Activated CD4-positive, alpha-beta T cell treated with anti-CD3 and anti-CD28 coated beads, Interleukin-2, amount 10 ng/mL, durations not matched to agents 24 days and 14 days (primary cell): ENCODE measurements around the gene RNF13. TPM values are rescaled to one million over a fixed set of nuclear protein-coding genes. Genes with fewer than 3 reads are reported as not detected.
A peak's percentile ranks its signal among the peaks of the same experiment; 100 is the strongest.

ENCODE experiments used
- DNase-seq: peaks from one replicate; pipeline ENCODE4 v3.0.0; 2022
- H3K27ac Mint-ChIP-seq: one replicate; pipeline ENCODE4 v1.8.0; 2022; ENCODE audit warnings: mild to moderate bottlenecking, mixed read lengths
- H3K27me3 Mint-ChIP-seq: one replicate; pipeline ENCODE4 v1.8.0; 2022; ENCODE audit warnings: mixed read lengths
- H3K36me3 Mint-ChIP-seq: one replicate; pipeline ENCODE4 v1.8.0; 2022; ENCODE audit warnings: low read depth, mild to moderate bottlenecking, mixed read lengths
- H3K4me1 Mint-ChIP-seq: one replicate; pipeline ENCODE4 v1.8.0; 2021; ENCODE audit warnings: mixed read lengths
- H3K4me3 Mint-ChIP-seq: one replicate; pipeline ENCODE4 v1.8.0; 2022; ENCODE audit warnings: mild to moderate bottlenecking, moderate library complexity, mixed read lengths
- H3K9me3 Mint-ChIP-seq: one replicate; pipeline ENCODE4 v1.8.0; 2021; ENCODE audit warnings: mixed read lengths
- intact Hi-C: fragments of 100-400 bp; cut with micrococcal nuclease; formaldehyde crosslinking; loops from one replicate; pipeline ENCODE4 v1.15.1; 2023
- total RNA-seq: library from RNA; stranded (reverse); gene quantifications from 2 replicates; pipeline ENCODE4 v1.2.3, GENCODE V29; 2022

Gene RNF13, protein sequence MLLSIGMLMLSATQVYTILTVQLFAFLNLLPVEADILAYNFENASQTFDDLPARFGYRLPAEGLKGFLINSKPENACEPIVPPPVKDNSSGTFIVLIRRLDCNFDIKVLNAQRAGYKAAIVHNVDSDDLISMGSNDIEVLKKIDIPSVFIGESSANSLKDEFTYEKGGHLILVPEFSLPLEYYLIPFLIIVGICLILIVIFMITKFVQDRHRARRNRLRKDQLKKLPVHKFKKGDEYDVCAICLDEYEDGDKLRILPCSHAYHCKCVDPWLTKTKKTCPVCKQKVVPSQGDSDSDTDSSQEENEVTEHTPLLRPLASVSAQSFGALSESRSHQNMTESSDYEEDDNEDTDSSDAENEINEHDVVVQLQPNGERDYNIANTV
- total RNA-seq, result 31.6 and 36.7 TPM in 2 replicates

DNA sequence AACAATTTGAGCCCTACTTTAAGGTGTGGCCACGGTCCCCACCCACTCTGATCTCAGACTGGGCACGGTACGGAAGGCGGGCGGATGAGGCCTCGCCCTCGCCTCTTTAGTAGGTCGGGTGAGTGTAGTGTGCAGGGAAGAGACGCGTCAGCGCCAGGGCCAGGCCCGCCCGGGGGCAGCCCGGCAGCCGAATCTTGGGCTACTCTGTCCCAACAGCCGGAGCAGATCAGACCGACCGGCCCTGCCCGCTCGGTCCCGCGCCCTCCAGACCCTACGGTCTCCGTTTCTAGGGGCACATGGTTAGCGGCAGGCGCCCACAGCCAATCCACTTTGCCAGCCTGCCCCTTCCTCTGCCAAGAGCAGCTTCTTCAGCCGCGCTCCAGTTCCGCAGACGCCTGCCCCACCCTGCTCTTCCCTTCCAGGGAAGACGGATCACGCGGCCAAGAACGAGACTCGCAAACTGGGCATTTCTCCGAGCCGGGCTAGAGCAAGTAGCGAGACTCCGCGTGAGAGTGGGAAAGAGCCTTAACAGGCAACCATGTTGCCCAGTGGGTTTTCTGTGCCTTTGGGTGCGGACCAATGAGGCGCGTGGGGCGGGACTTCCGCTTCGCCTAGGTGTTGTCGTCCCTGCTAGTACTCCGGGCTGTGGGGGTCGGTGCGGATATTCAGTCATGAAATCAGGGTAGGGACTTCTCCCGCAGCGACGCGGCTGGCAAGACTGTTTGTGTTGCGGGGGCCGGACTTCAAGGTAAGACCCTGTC is at the start of gene RNF13:
Gene RNF13, plus strand, starts transcription at position 610 of the 761 bp plus-strand sequence. CDS start 32,812 bp downstream, outside the sequence.
- peaks cover 17% of the 10 kb centered on the region for H3K36me3 Mint-ChIP-seq
- peak; percentile 98 for DNase-seq
- H3K27me3 Mint-ChIP-seq, result peaks cover 11% of the 10 kb centered on the region
- H3K4me3 Mint-ChIP-seq, result peak within 1 kb of the TSS; percentile 97
- intact Hi-C loops, result loop anchor here (1.0 to 10.0 kb wide), 7 partner anchors 60 to 1275 kb away; partner anchors contain the start of genes COMMD2, HPS3, MED12L and PFN2
- H3K9me3 Mint-ChIP-seq, result no peaks in the 10 kb centered on the region
- peak within 1 kb of the TSS; percentile 100 for H3K27ac Mint-ChIP-seq
- H3K4me1 Mint-ChIP-seq, result peaks cover 44% of the 10 kb centered on the region

GRCh38 chr3:149763565-149764195 is 49.3 kb upstream of the RNF13 start:
- Mint-ChIP-seq H3K9me3 (no peaks in the 10 kb centered on the region), H3K4me1 (no peaks in the 10 kb centered on the region), H3K27ac (no peak overlapping the region), H3K27me3 (peaks cover 28% of the 10 kb centered on the region), H3K36me3 (no peaks in the 10 kb centered on the region), H3K4me3 (no peak overlapping the region)
- DNase-seq, result no peak
- intact Hi-C loops, result no loop called here

GRCh38 chr3:149764302-149764701 is 48.7 kb upstream of the RNF13 start:
- DNase-seq, result no peak
- H3K4me3 Mint-ChIP-seq, result no peak overlapping the region
- intact Hi-C loops, result no loop called here
- no peaks in the 10 kb centered on the region for H3K9me3 Mint-ChIP-seq
- H3K27ac Mint-ChIP-seq, result no peak overlapping the region
- no peaks in the 10 kb centered on the region for H3K4me1 Mint-ChIP-seq
- no peaks in the 10 kb centered on the region for H3K36me3 Mint-ChIP-seq
- H3K27me3 Mint-ChIP-seq, result peaks cover 27% of the 10 kb centered on the region

DNA sequence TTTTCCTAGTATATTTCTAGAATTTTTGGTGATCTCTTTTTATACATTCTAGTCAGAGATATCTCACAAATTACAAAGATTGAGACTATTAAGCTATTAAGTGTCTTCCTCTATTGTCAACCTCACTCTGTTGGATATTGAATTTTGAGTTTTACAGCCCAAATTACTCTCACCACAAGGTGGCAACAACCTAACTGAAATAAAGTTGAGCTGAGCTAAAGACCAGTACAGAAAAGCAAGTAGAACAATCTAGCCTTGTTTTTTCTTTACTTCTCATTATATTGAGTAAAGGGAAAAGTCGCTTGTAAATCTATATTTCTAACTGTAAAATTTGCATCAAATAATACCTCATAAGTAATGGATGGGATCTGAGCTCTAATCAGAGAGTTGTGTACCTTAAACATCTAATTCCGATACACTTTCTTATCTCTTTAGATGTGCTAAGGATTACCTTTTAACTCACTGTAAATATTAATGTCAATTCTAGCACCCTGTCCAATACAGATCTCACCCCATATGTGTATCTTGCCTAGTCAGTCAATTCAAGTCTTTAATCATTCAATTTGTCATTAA is 47.2 kb upstream of the RNF13 start:
- Mint-ChIP-seq H3K9me3 (no peaks in the 10 kb centered on the region), H3K4me1 (no peaks in the 10 kb centered on the region)
- intact Hi-C loops, result no loop called here

DNA sequence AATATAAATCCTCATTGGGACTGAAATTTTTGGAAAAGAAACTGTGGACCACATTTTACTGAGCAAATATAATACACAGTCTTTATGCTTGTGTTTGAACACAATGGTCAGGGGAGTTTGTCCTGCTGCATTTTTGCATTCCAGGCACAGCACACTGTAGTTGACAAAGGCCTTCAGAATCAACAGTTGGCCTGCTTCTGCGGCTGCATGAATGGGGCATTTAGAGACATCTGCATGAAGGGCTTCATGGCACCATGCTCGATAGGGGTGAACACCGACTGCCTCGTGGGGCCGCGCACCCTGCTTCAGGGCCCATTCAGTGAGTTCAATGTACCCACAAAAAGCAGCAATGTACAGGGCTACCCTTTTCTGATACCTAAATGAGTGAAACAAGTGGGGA is 45.3 kb upstream of the RNF13 start:
- Mint-ChIP-seq H3K4me3 (no peak overlapping the region), H3K36me3 (no peaks in the 10 kb centered on the region), H3K27ac (no peak overlapping the region), H3K27me3 (peaks cover 31% of the 10 kb centered on the region), H3K4me1 (no peaks in the 10 kb centered on the region), H3K9me3 (no peaks in the 10 kb centered on the region)
- DNase-seq, result no peak
- intact Hi-C loops, result no loop called here

More for the DNA sequence above, 47.2 kb upstream of the RNF13 start:
- H3K27ac Mint-ChIP-seq, result no peak overlapping the region
- H3K4me3 Mint-ChIP-seq, result no peak overlapping the region
- no peaks in the 10 kb centered on the region for H3K36me3 Mint-ChIP-seq
- no peak for DNase-seq
- H3K27me3 Mint-ChIP-seq, result peaks cover 25% of the 10 kb centered on the region

- intact Hi-C loops, result no loop called here
These were observed 44.3 kb upstream of the RNF13 start for GRCh38 chr3:149768704-149769103.

DNA sequence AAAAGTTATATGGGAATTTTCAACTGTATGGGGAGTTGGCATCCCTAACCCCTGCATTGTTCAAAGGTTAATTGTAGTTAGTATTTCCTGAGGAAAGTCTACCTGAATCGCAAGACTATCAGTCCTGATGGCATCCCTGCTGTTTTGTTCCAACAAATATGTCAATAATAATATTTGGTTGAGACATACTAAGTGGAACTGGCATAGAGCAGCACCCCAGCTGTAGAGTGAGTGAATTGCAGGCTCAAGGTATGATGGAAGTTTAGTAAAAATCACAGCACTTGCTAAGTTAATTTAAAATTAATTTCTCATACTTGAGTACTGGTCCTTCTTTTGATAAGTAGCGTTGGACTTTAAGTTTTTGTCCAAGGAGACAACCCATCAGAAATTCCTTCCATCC is 42.8 kb upstream of the RNF13 start:
- no peak overlapping the region for H3K27ac Mint-ChIP-seq
- H3K4me1 Mint-ChIP-seq, result no peaks in the 10 kb centered on the region
- no peaks in the 10 kb centered on the region for H3K36me3 Mint-ChIP-seq
- intact Hi-C loops, result loop anchor here (5.0 kb wide), 2 partner anchors 238 to 258 kb away; no protein-coding TSS in a partner anchor
- no peak overlapping the region for H3K4me3 Mint-ChIP-seq
- no peaks in the 10 kb centered on the region for H3K9me3 Mint-ChIP-seq
- peaks cover 25% of the 10 kb centered on the region for H3K27me3 Mint-ChIP-seq
- DNase-seq, result no peak

More at GRCh38 chr3:149768704-149769103, 44.3 kb upstream of the RNF13 start:
- Mint-ChIP-seq H3K27ac (no peak overlapping the region), H3K9me3 (no peaks in the 10 kb centered on the region), H3K27me3 (peaks cover 31% of the 10 kb centered on the region), H3K4me1 (no peaks in the 10 kb centered on the region), H3K4me3 (no peak overlapping the region), H3K36me3 (no peaks in the 10 kb centered on the region)
- DNase-seq, result no peak

- Mint-ChIP-seq H3K4me1 (no peaks in the 10 kb centered on the region), H3K27ac (no peak overlapping the region), H3K27me3 (peaks cover 15% of the 10 kb centered on the region), H3K9me3 (no peaks in the 10 kb centered on the region), H3K36me3 (no peaks in the 10 kb centered on the region), H3K4me3 (no peak overlapping the region)
- intact Hi-C loops, result loop anchor here (1.0 to 5.0 kb wide), 3 partner anchors 202 to 259 kb away; no protein-coding TSS in a partner anchor
- peak; percentile 80 for DNase-seq
These were observed 41.3 kb upstream of the RNF13 start for GRCh38 chr3:149771652-149772271.

DNA sequence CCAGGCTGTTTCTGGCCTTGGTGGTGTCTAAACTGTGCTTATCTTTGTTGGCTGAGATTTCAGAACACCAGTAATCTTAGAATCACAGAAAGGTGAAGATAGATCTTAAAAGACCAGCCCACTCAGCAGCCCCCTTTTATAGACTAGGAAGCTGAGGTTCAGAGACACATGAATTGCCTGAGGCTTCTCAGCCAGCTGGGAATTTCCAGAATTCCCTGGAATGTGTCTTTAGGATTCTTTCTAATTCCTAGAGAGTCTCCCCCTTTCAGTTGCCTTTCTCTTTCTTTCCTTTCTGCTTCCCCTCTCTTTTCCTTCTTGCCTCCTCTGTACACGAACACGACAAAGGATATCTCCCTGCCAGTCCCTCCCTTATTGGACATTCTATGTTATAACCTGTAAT is 40.2 kb upstream of the RNF13 start:
- H3K27me3 Mint-ChIP-seq, result peaks cover 16% of the 10 kb centered on the region
- no peaks in the 10 kb centered on the region for H3K36me3 Mint-ChIP-seq
- H3K4me3 Mint-ChIP-seq, result no peak overlapping the region
- no peak overlapping the region for H3K27ac Mint-ChIP-seq
- no peak for DNase-seq
- no peaks in the 10 kb centered on the region for H3K4me1 Mint-ChIP-seq
- intact Hi-C loops, result loop anchor here (5.0 kb wide), 2 partner anchors 241 to 261 kb away; no protein-coding TSS in a partner anchor
- H3K9me3 Mint-ChIP-seq, result no peaks in the 10 kb centered on the region

DNA sequence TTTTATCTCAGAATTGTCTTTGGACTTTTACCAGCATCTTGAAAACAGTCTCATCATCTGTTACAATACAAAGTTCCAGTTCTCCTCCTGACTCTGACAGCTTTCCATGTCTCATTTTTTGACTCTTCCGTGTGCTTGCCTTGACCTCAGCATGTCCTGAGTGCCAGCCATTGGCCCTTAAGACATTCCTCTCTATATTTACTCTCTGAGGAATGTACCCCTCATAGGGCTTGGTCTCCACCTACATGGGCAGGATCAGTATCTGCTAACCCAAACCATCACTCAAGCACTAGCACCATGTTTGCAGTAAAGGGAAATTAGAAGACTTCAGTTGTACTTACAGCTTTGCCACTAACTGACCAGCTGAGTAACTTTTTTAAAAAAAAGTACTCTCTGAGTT is 36.8 kb upstream of the RNF13 start:
- Mint-ChIP-seq H3K27me3 (peaks cover 18% of the 10 kb centered on the region), H3K4me1 (no peaks in the 10 kb centered on the region), H3K9me3 (no peaks in the 10 kb centered on the region), H3K36me3 (no peaks in the 10 kb centered on the region), H3K4me3 (no peak overlapping the region), H3K27ac (no peak overlapping the region)
- no peak for DNase-seq
- intact Hi-C loops, result no loop called here

GRCh38 chr3:149777414-149778214 is 35.4 kb upstream of the RNF13 start:
- H3K4me1 Mint-ChIP-seq, result no peaks in the 10 kb centered on the region
- no peaks in the 10 kb centered on the region for H3K36me3 Mint-ChIP-seq
- DNase-seq, result no peak
- H3K9me3 Mint-ChIP-seq, result no peaks in the 10 kb centered on the region
- no peak overlapping the region for H3K27ac Mint-ChIP-seq
- peaks cover 13% of the 10 kb centered on the region for H3K27me3 Mint-ChIP-seq
- intact Hi-C loops, result no loop called here
- H3K4me3 Mint-ChIP-seq, result no peak overlapping the region

DNA sequence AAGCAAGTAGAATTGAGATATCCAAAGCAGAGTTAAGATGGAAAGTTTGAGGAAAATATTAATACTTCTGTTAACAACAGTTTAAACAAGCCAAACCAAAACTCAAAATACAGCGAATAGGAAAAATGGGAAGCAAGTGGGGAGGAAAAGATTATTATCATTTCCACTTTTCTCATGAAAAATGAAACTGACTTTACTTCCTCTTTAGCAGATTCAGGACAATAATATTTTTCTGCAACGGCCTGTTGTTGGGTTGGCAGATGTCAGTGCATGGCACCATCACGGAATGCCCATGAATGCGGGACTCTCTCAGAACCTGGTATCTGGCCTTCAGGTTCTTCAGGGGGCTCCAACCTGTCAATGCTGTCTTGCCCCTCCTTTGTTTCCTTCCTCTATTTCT is 31.8 kb upstream of the RNF13 start:
- no peak overlapping the region for H3K27ac Mint-ChIP-seq
- H3K4me1 Mint-ChIP-seq, result no peaks in the 10 kb centered on the region
- DNase-seq, result no peak
- no peaks in the 10 kb centered on the region for H3K9me3 Mint-ChIP-seq
- intact Hi-C loops, result no loop called here
- peaks cover 13% of the 10 kb centered on the region for H3K27me3 Mint-ChIP-seq
- no peaks in the 10 kb centered on the region for H3K36me3 Mint-ChIP-seq
- no peak overlapping the region for H3K4me3 Mint-ChIP-seq
